Astrocyte of the spinal cord (primary cell): ENCODE results near the gene FCF1.

Experiments used
- DNase-seq: peaks from one replicate; pipeline ENCODE4 v3.0.0; 2011; ENCODE audit warnings: low read depth, low spot score
- H3K4me3 ChIP-seq: 2 replicates; pipeline ENCODE4 v1.5.1; 2011; ENCODE audit warnings: low read depth, mild to moderate bottlenecking, low read length, moderate library complexity
- in situ Hi-C: cut with HindIII; loops from 2 replicates; pipeline ENCODE4 v1.10.0; 2017; ENCODE audit warnings: low sequenced_read_pairs
- TF ChIP-seq, protein P1 (sequence below): IDR thresholded peaks from 2 replicates; pipeline ENCODE4 v1.5.1; 2012; ENCODE audit warnings: low read depth, mild to moderate bottlenecking, low read length, inconsistent platforms

FCF1 gene

DNA sequence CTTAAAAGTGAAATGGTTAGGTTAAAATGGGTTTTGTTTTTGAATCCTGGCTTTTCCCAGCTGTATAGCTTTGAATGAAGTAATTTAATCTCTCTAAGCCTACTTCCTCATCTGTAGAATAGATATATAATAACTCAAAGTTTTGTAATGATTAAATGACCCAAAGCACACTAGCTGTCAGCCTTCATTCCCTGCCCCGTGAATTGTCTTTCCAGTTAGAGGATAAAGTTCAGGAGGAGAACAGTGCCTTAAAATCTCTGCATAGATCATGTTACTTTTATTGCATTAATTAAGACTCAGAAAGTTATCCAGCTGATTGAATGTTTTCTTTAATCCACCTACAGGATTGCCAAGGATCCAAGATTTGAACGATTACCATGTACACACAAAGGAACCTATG, 19.4 kb downstream of the FCF1 start:
- H3K4me3 ChIP-seq = no peak overlapping the region
- in situ Hi-C loops = no loop called here
- TF ChIP-seq, protein P1, sequence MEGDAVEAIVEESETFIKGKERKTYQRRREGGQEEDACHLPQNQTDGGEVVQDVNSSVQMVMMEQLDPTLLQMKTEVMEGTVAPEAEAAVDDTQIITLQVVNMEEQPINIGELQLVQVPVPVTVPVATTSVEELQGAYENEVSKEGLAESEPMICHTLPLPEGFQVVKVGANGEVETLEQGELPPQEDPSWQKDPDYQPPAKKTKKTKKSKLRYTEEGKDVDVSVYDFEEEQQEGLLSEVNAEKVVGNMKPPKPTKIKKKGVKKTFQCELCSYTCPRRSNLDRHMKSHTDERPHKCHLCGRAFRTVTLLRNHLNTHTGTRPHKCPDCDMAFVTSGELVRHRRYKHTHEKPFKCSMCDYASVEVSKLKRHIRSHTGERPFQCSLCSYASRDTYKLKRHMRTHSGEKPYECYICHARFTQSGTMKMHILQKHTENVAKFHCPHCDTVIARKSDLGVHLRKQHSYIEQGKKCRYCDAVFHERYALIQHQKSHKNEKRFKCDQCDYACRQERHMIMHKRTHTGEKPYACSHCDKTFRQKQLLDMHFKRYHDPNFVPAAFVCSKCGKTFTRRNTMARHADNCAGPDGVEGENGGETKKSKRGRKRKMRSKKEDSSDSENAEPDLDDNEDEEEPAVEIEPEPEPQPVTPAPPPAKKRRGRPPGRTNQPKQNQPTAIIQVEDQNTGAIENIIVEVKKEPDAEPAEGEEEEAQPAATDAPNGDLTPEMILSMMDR = no peak
- no peak for DNase-seq

DNA sequence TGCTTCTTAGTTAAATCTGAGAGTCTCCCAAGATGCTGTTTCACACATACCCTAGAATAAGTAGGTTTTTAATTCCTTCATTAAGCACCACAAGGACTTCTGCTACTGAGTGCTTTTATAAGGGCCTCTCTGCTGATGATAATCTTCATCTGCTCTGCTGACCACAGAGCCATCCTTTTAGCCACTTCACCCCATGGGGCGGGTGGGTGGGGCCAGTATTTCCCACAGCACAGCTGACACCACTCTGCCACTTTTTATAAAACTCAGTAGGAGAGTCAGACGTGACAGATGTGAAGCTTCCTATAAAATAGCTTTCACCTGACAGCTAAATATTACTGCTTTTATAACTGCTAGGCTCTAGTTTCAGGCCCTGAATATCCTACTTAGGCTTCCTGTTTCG, 20.3 kb downstream of the FCF1 start:
- TF ChIP-seq, protein P1 = no peak
- DNase-seq = no peak
- in situ Hi-C loops = no loop called here
- no peak overlapping the region for H3K4me3 ChIP-seq

DNA sequence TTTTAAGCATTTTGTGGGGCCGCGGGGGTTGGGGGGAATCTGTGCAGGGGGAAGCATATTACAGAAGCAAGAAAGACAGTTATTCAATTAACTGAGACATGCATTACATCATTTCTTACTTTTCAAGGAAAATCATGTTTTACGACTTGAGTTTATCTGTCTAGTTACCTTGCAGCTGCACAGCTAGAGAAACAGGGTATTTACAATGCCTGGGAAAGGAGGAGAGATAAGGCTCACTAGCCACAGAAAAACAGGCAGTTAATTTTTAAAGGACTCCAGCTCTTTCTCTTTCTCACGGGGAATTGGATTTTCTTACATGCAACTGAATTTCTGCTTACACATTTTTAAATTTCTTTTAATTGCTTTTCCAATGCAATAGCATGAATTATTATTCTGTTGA, 22.2 kb downstream of the FCF1 start:
- TF ChIP-seq, protein P1 = no peak
- in situ Hi-C loops = no loop called here
- no peak overlapping the region for H3K4me3 ChIP-seq
- no peak for DNase-seq

DNA sequence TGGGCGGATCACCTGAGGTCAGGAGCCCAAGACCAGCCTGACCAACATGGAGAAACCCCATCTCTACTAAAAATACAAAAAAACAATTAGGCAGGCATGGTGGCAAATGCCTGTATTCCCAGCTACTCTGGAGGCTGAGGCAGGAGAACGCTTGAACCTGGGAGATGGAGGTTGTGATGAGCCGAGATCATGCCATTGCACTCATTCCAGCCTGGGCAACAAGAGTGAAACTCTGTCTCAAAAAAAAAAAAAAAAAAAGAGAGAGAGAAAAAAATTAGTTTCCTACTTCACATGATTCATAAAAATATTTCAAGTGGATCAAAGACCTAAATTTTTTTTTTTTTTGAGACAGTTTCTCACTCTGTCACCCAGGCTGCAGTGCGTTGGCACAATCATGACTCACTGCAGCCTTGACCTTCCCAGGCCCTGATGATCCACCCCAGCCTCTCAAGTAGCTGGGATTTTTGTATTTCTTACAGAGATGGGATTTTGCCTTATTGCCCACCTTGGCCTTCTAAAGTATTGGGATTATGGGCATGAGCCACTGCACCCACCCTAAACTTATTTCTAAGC, 24.9 kb downstream of the FCF1 start:
- in situ Hi-C loops = no loop called here
- no peak overlapping the region for H3K4me3 ChIP-seq

DNA sequence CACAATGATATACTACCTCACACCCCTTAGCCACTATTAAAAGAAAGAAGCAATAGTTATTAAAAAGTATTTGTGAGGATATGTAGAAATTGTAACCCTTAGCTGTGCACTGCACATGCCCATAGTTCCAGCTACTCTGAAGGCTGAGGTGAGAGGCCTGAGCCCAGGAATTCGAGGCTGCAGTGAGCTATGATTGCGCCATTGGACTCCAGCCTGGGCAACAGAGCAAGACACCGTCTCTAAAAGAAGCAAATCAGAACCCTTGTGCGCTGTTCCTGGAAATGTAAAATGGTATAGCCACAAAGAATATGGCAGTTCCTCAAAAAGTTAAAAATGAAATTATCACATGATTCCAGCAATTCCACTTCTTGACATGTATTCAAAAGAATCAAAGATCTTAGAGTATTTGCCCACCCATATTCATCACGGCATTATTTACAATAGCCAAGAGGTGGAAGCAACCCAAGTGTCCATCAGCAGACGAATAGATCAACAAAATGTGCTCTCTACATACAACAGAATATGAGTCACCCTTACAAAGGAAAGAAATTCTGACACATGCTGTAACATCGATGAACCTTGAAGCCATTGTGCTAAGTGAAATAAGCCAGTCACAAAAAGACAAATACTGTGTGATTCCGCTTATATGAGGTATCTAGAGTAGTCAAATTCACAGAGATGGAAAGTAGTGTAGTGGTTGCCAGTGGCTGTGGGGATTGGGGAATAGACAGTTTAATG, 26.5 kb downstream of the FCF1 start:
- TF ChIP-seq, protein P1 = no peak
- H3K4me3 ChIP-seq = no peak overlapping the region
- no peak for DNase-seq
- in situ Hi-C loops = no loop called here

More for the DNA sequence above, 24.9 kb downstream of the FCF1 start:
- TF ChIP-seq, protein P1 = no peak
- peak; percentile 4 for DNase-seq

DNA sequence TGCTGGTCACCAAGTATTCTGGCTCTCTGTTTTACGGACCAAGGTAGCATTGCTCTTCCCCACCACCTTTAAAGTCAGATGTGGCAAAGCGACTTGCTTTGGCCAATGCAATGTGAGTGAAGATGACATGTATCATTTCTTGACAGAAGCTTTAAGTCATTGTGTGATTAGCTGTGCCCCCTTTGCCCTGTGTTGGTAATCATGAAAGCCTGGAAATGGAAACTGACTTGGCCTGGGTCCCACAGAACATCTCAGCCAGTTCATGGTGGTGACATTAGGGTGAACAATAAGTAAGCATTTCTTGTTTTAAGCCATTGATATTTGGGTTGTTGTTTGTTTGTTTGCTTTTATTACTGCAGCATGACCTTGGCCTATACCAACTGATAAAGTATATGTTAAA, 34.3 kb downstream of the FCF1 start:
- DNase-seq = no peak
- TF ChIP-seq, protein P1 = no peak
- in situ Hi-C loops = no loop called here
- H3K4me3 ChIP-seq = no peak overlapping the region
